HG03135 (cell line): ENCODE data around the gene GABARAP.
A peak's percentile ranks its signal among the peaks of the same experiment; 100 is the strongest.

Experiments
- ATAC-seq: cut with Tn5 transposase; IDR thresholded peaks from one replicate; pipeline ENCODE4 v1.9.1; 2021; ENCODE audit warnings: mild to moderate bottlenecking, moderate library complexity; ENCODE audit not compliant: unreplicated experiment

The GABARAP gene

DNA sequence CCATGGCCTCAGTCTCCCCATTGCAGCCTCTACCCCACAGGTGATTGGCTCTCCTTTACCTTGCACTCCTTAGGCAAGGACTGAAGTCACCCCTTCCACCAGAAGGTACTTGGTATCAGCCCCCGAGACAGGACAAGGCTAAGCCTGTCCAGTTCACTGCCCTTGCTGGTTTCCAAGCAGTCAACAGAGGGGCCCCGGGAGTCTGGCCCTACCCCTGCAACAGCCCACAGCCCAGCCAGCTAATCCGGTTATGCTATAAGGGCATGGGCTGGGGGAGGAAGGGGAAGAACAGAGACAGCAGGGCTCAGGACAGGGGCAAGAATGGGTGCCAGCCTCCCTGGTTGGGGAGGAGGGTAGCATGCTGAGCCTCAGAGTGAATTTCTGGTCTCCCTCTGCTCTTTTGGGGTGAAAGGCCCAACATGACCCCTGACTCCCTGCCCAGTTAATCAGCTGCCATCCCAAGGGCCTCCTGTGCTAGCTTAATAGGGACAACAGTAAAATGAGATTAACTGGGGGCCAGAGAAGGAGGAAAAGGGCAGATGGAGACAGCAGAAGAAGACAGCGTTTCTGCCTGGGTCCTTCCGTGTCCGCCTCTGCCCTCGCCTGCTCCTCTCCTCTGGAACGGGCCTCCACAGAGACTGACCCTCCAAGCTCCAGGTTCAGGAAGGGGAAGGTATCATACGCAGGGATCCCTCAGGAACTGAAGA, 33.3 kb downstream of the GABARAP start:
- no peak for ATAC-seq

DNA sequence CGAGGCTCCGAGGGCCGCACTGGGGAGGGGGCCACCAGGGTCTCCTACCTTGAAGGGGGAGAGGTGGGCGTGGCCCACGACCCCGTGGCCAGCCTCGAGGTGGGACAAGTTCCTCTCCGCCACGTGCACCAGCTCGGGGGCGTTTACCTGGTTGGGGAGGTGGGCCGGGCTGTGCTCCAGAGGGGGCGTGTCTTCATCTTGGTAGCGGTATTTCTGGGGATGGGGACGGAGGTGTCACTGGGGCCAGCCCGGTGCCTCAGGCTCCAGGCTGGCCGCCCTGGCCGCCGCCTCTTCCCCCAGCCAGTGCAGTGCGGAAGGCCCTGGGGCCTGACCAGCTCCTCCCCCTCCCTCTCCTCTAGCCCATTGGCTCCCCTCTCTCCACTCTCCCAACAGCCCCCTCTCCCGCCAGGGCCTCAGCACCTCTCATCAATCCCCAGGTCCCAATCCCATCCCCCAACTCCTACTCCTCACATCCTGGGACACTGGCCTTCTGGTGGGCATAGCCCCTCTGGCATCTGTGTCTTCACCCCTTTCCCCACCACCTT, 34.1 kb downstream of the GABARAP start:
- ATAC-seq: no peak

DNA sequence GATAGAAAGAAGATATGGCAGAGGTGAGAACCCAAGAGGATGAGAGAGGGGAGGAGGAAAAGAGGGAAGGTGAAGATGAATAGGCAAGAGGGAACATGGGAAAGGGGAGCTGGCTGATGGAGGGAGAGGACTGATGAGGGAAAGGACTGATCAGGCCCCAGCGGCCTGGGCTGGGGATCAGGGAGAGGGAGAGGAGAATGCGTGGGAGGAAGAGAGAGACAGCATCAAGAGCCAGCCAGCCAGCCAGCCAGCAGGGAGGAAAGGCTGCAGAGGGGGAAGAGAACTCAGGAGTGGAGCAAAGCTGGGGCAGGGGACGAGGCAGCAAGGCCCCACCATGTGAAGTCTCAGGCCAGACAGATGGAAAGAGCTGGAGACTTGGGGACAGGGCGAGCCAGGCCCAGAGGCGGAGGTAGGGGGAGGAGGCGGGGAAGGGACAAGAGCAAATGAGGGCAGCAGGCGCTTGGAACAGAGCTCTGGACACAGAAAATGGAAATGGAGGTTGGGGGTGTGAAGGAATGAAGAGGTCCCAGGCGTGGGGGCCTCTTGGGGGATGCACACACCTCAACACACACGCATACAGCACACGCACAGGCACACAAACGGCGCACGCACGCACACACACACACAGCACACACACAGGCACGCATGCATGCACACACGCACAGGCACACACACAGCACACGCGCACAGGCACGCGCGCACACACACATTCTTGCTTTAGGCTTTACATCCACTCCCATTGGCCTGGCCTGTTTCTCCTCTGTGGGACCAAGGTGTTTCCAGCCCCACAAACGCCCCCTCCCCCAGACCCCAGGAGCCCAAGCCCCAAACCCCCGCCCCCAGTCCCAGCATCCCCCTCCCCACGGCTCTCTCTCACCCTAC, 34.9 kb downstream of the GABARAP start:
- no peak for ATAC-seq

DNA sequence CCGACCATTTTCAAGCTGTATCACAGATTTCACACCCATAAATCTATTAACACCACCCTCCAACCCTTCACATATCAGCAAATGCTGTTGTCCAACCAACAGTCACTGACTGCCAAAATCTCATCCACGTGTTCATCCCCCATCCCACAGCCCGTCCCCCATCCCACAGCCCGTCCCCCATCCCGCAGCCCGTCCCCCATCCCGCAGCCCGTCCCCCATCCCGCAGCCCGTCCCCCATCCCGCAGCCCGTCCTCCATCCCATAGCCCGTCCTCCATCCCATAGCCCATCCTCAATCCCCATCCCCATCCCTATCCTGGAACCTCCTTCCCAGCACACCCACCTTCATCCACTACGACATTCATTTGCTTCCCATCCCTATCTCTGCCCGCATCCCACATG, 36.7 kb downstream of the GABARAP start:
- ATAC-seq: no peak

DNA sequence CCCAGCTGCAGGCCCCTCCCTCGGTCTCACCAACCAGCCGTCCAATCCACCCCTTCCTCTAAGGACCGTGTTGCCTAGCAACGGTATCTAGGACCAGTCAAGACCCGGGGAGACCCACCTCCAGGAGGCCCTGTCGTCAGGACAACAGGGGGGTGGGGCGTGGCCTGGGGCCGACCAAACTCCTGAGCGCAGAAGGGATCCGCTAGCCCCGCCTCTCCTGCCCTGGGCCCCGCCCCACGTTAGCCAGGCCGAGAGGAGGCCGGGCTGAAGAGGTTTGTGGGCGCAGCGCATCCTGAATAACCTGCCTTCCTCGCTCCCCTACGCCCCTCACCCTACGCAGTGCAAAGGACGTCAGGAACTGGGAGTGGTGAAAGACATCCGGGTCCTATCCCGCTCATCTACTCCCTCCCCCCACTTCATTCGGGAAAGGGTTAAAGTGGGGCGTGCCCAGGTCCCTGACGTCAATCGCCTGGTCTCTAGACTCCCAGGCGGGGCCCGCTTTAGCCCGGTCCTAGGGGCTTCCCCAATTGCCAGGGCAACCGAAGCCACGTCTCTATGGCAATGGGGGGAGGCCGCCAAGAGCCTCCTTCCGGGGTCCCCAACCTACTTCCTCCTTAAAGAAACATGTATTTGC, 37.3 kb downstream of the GABARAP start:
- peak; percentile 86 for ATAC-seq

DNA sequence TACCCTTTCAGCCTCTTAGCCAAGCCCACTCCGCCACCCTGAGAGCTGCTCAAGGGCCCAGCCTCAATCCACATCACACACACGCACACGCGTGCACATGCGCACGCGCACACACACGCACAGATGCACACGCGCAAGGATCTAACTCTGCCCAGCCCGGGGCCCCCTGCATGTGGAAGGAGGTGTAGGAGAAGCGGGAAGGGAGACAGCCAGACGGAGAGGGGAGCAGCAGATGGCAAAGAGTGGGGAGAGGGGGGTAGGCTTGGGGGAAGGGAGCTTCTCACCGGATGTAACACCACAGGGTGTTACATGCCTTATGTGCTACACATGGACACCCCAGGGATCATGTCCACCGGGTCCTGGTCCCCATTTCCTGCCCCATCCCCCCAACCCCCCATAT, 37.9 kb downstream of the GABARAP start:
- no peak for ATAC-seq

DNA sequence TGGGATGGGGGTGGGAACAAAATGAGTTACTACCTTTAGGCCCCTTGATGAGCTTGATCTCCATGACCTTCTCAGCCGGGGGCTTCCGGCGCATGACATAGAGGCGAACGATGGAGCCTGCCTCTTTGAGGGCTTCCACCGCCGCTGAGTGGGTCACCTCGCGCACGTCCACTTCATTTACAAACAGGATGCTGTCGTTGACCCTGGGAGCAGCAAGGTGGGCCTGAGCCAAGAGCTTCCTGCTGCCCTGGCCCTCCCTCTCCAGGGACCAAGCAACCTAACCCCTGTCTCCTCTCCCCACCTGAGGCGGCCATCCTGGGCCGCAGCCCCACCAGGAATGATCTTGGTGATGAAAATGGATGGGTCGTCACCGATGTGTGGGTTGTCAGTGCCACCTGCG, 38.9 kb downstream of the GABARAP start:
- no peak for ATAC-seq

DNA sequence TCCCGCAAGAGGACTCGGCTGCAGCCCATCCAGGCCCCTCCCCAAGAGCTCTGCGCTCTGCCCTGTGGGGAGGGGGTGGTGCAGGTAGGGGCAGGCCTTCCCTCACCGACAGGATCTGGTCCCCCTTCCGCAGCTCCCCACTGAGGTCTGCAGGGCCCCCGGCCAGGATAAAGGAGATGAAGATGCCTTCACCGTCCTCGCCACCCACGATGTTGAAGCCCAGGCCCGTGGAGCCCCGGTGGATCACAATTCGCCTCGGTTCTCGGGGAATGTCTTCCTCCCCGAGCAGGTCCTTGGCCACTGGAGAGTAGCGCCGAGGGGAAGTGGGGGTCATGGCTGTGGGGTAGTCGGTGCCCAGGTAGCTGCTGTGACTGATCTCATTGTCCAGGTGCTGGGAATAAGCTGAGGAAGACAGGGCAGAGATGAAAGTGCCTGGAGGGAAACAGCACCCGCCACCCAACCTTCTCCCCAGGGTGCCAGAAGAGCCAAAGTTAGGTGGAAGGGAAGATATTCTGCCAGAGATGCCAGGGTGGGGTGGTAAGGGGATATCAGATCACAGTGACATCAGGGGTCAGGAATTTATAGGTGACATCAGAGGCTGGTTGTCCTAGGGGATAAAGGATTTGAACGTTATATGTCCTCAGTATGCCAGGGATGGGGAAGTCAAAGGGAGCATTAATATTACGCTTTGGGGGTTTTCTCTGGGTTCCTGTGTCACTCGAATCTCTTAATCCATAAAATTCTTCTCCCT, 45.4 kb downstream of the GABARAP start:
- no peak for ATAC-seq

DNA sequence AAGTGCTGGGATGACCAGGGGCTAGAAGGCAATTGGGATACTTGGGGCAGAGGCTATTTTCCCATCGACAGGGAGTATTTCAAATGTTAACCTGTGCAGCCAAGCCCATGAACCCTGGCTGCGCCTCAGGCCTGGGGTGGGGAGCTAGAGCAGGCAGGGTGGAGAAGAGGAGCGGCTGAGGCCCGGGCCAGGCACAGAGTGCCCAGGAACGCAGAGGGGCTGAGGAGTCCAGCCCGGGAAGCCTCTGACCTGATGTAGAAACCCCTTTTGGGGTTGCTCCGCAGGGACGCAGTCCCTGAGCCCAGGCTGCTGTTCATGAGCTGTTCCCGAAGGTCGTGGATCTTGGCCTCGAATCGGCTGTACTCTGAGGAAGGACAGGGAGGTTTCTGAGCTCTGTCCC, 46.3 kb downstream of the GABARAP start:
- ATAC-seq: no peak

DNA sequence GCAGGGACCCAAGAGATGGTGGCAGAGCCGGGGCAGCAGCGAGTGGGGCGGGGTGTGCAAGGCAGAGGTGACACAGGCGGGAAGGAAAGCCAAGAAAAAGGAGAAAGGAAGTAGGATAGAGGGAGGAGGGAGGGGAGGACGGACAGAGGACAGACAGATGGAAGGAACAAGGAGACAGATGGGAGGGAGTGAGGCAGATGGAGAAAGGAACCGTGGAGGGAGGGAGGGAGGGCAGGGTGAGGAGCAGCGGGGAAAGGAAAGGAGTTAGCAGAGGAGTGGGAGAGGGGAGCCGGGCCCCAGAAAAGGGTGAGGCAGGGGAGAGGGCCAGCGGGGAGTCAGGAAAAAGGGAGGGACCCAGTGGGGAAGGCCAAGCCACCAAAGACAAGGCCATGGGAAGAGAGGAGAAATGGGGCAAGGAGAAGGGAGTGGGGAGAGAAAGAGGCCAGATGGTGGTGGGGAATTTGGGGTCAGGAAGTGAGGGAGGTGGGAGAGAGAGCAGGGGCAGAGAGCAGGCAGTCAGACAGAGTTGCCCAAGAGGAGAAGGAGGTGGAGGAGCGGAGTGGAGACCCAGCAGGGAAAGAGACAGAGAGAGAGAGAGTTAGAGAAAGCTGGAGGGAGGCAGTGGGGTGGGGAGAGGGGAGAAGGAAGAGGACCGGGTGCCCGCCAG, 49.8 kb downstream of the GABARAP start:
- ATAC-seq: no peak

DNA sequence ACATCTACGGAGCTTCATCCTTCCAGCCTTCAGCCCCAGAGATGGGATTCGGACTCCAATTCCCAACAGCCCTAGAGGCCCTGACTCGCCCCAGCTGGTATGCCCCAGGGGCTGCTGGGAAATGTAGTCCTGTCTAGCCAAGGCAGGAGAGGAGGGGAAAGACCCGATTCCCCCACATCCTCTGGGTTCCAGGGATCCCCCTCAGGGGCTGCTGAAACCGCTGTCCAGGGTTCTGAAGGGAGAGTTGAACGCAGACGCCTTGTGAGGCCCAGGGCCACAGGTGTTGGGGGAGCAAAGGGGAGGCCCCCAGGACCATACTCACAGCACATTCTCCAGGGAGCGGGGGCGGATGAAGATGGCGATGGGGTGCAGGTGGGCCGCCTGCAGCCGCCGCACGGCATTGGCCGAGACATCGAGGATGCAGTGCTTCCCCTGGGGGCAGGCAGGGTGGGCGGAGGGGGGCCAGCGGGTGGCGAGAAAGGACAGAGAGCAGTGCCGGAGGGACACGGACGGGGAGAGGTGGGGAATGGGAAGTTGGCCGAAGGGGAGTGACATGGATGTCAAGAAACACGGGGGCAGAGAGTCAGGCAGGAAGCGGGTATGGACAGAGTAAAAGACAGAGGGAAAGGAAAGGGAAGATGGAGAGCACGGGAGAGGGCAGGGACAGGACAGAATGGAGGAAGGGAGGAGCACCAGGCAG, 50.5 kb downstream of the GABARAP start:
- ATAC-seq: no peak

DNA sequence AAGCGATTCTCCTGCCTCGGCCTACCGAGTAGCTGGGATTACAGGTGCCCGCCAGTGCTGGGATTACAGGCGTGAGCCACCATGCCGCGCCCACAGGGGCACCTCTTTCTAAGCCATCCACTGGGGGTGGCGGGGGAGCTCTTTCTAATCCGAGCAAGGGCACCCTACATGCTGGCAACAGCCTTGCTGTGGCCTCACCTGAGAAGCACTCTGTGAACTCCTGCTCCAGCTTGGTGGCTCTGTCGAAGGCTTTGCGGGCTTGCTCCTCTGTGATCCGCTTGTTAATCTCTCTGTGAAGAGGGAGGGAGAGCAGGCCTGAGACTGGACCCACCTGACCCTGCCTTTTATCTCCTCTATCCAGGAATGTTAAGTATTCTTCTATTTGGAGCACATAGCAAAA, 51.2 kb downstream of the GABARAP start:
- no peak for ATAC-seq

DNA sequence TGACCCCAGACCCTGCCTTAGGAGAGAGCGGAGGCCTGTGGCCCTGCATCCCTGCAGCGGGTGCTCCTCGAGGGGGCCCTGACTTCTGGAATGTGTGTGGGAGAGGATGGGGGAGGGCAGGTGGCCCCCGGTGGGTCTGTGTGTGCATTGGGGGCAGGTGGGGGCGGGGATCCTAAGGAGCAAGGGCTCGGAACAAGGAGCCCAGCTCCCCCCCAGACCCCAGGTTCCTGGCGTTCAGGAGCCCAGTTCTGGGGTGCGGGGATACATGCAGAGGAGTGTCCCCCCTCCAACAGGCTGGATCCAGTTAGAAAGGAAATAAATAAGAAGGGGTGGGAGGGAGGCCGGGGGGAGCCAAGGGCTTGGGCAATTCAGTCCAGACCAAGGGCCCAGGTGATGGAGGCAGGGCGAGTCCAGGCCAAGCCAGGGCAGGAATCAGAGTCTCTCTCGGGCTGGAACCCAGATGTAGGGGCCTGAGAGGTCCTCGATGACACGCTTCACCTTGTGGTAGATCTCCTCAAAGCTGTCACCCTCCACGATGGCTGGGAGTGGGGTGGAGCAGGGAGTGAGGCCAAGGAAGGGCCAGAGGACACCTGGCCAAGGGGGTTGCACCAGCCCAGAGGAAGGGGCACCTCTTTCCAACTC, 51.9 kb downstream of the GABARAP start:
- ATAC-seq: no peak
